Lower lobe of right lung (tissue), 2 donors: ENCODE data around the gene ATP6V1G3. TPM values are rescaled to one million over a fixed set of nuclear protein-coding genes. Genes with fewer than 3 reads are reported as not detected.

Source experiments
- ATAC-seq, 2 donors: fragments of 200-7000 bp; cut with Tn5 transposase; one replicate each; pipeline ENCODE4 v1.9.1; 2020 to 2022; ENCODE audit warnings: mild to moderate bottlenecking in 2 of 2, moderate library complexity in 2 of 2
- DNase-seq: peaks from one replicate; pipeline ENCODE4 v3.0.0-alpha.2; 2020
- H3K27ac ChIP-seq: fragments of 200-600 bp; one replicate; pipeline ENCODE4 v1.8.0; 2022
- H3K27me3 ChIP-seq: fragments of 200-600 bp; one replicate; pipeline ENCODE4 v1.8.0; 2022; ENCODE audit warnings: low read depth
- H3K36me3 ChIP-seq: fragments of 200-600 bp; one replicate; pipeline ENCODE4 v1.8.0; 2022; ENCODE audit warnings: mild to moderate bottlenecking
- H3K4me1 ChIP-seq: fragments of 200-600 bp; one replicate; pipeline ENCODE4 v1.8.0; 2022
- H3K4me3 ChIP-seq: fragments of 200-600 bp; one replicate; pipeline ENCODE4 v1.8.0; 2022; ENCODE audit warnings: mild to moderate bottlenecking
- H3K9me3 ChIP-seq: fragments of 200-600 bp; one replicate; pipeline ENCODE4 v1.8.0; 2022
- CTCF ChIP-seq: fragments of 200-600 bp; IDR thresholded peaks from one replicate; pipeline ENCODE4 v1.8.0; 2022; ENCODE audit warnings: antibody characterized with exemption, mild to moderate bottlenecking
- intact Hi-C: fragments of 100-400 bp; cut with DNase I; formaldehyde crosslinking; loops from one replicate; pipeline ENCODE4 v1.11.0; 2022
- total RNA-seq: library from RNA; stranded (reverse); fragmentation: NEBNext Ultra II Directional; extraction: Animal tissue kit (Norgen Biotek cat#: 25700); gene quantifications from one replicate; pipeline ENCODE4 v1.2.1, GENCODE V29; 2021
- donor health status: DM: no; HTN: yes; CAD: no; lungs with severe emphysema.

ATP6V1G3 gene
- total RNA-seq, 1 donor from 2014 or later: not detected

- H3K27ac ChIP-seq: no peak overlapping the region
- H3K27me3 ChIP-seq: no peaks in the 10 kb centered on the region
- H3K4me1 ChIP-seq: peaks cover 5% of the 10 kb centered on the region
- H3K4me3 ChIP-seq: no peak overlapping the region
- no peak for TF ChIP-seq CTCF
- DNase-seq (no peak), ATAC-seq (no peak)
- H3K36me3 ChIP-seq: no peaks in the 10 kb centered on the region
- H3K9me3 ChIP-seq: no peaks in the 10 kb centered on the region
- intact Hi-C loops: no loop called here
Measured at GRCh38 chr1:198550941-198551524, 10.6 kb upstream of the ATP6V1G3 start.

GRCh38 chr1:198549866-198550265 is 9.4 kb upstream of the ATP6V1G3 start:
- no peaks in the 10 kb centered on the region for H3K36me3 ChIP-seq
- H3K27ac ChIP-seq: no peak overlapping the region
- peak in 1 of 2 donors; percentile 34 for ATAC-seq
- H3K27me3 ChIP-seq: no peaks in the 10 kb centered on the region
- no peak for DNase-seq
- intact Hi-C loops: no loop called here
- H3K4me3 ChIP-seq: no peak overlapping the region
- TF ChIP-seq CTCF: no peak
- peaks cover 5% of the 10 kb centered on the region for H3K4me1 ChIP-seq
- H3K9me3 ChIP-seq: no peaks in the 10 kb centered on the region

- ATAC-seq: no peak
- H3K9me3 ChIP-seq: no peaks in the 10 kb centered on the region
- no peak overlapping the region for H3K4me3 ChIP-seq
- no peak overlapping the region for H3K27ac ChIP-seq
- DNase-seq: no peak
- no peak for TF ChIP-seq CTCF
- intact Hi-C loops: no loop called here
- H3K27me3 ChIP-seq: no peaks in the 10 kb centered on the region
- peaks cover 4% of the 10 kb centered on the region for H3K4me1 ChIP-seq
- no peaks in the 10 kb centered on the region for H3K36me3 ChIP-seq
Measured at GRCh38 chr1:198548890-198549289, 8.4 kb upstream of the ATP6V1G3 start.

GRCh38 chr1:198545156-198545555 is 4.7 kb upstream of the ATP6V1G3 start:
- no peak for ATAC-seq
- no peak overlapping the region for H3K27ac ChIP-seq
- no peak for TF ChIP-seq CTCF
- H3K4me3 ChIP-seq: no peak overlapping the region
- intact Hi-C loops: no loop called here
- H3K36me3 ChIP-seq: no peaks in the 10 kb centered on the region
- no peaks in the 10 kb centered on the region for H3K4me1 ChIP-seq
- H3K27me3 ChIP-seq: no peaks in the 10 kb centered on the region
- DNase-seq: no peak
- no peaks in the 10 kb centered on the region for H3K9me3 ChIP-seq

GRCh38 chr1:198544265-198544664 is 3.8 kb upstream of the ATP6V1G3 start:
- Histone ChIP-seq H3K27me3 (no peaks in the 10 kb centered on the region), H3K4me3 (no peak overlapping the region), H3K9me3 (no peaks in the 10 kb centered on the region), H3K27ac (no peak overlapping the region), H3K4me1 (no peaks in the 10 kb centered on the region), H3K36me3 (no peaks in the 10 kb centered on the region)
- no peak for ATAC-seq
- no peak for TF ChIP-seq CTCF
- DNase-seq: no peak
- intact Hi-C loops: no loop called here
